Activated naive CD4-positive, alpha-beta T cell treated with Interleukin-2 at 50 U/mL for 16 hours (primary cell): ENCODE measurements around the gene USO1.
"Not testable (repeated sequence)": the region's sequence is repeated elsewhere in the genome, so short reads cannot be mapped to it uniquely, and the experiment has no call there.

Experiments
- DNase-seq: peaks from one replicate; pipeline ENCODE4 v3.0.0-alpha.2; 2020

USO1 gene

GRCh38 chr4:75724066-75724866, at the start of gene USO1:
Gene USO1, plus strand, starts transcription at chr4:75724577. Its CDS starts 243 bp downstream, at chr4:75724820.
- DNase-seq: peak; percentile 100

GRCh38 chr4:75675004-75675531, 49.3 kb upstream of the USO1 start:
- DNase-seq: no peak

DNA sequence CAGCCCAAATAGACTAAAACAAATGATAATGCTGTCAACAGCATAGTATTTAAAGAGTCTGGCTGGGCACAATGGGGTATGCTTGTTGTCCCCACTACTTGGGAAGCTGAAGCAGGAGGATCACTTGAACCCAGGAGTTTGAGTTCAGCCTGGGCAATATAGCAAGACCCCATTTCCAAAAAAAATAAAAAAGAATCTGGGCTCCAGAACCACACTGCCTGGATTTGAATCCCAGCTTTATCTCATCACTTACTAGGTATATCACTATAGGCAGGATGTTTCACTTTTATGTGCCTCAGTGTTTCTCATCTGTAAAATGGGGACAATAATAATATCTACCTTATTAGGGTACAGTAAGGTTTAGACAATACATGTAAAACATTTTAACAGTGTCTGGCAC, 45.9 kb upstream of the USO1 start:
- no peak for DNase-seq

GRCh38 chr4:75678965-75679364, 45.4 kb upstream of the USO1 start:
- DNase-seq: no peak

- no peak for DNase-seq
Measured at GRCh38 chr4:75679876-75680575, 44.4 kb upstream of the USO1 start.

GRCh38 chr4:75683482-75684155, 40.8 kb upstream of the USO1 start:
- no peak for DNase-seq

GRCh38 chr4:75685546-75686189, 38.7 kb upstream of the USO1 start:
- DNase-seq: no peak

- DNase-seq: peak; percentile 23
Measured at GRCh38 chr4:75686346-75686745, 38.0 kb upstream of the USO1 start.

DNA sequence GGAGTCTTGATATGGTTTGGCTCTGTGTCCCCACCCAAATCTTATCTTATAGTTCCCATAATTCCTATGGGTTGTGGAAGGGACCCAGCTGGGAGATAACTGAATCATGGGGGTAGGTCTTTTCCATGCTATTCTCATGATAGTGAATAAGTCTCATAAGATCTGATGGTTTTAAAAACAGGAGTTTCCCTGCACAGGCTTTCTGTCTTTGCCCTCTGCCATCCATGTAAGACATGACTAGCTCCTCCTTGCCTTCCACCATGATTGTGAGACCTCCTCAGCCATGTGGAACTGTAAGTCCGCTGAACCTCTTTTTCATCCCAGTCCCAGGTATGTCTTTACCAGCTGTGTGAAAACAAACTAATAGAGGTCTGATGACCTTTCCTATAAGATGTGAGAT, 37.3 kb upstream of the USO1 start:
- DNase-seq: not testable (repeated sequence)

DNA sequence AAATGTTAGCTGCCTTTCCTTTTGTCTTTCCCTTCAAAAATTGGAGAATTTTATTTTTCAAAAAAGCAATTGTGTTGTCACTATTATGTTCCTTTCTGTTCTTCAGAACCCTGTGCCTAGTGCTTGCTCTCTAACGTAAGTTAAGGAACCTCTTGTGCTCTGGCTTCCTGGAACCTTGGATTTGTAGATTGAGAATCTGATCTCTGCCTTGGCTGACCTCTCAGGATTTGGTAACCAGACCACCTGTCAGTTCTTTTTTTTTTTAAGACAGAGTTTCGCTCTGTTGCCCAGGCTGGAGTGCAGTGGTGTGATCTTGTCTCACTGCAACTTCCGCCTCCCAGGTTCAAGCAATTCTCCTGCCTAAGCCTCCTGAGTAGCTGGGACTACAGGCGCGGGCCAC, 32.3 kb upstream of the USO1 start:
- not testable (repeated sequence) for DNase-seq

DNA sequence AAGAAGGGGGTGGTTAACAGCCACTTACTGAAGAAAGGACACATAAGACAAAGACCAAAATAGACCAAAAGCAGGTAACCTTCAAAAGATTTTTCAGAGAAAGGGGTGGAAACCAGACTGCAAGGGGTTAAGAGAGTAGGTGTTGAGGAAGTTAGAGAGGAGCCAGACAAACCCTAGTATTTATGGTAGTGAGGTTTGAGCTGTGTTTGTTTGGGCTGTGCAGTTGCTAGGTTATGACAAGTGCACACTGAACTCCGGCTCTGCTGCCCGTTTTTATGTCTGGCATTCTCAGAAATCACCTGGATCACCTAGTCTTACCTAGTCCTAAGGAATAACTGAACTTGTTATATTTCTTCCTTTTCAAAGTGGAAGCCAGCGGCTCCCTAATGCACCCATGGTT, 28.3 kb upstream of the USO1 start:
- DNase-seq: no peak

DNA sequence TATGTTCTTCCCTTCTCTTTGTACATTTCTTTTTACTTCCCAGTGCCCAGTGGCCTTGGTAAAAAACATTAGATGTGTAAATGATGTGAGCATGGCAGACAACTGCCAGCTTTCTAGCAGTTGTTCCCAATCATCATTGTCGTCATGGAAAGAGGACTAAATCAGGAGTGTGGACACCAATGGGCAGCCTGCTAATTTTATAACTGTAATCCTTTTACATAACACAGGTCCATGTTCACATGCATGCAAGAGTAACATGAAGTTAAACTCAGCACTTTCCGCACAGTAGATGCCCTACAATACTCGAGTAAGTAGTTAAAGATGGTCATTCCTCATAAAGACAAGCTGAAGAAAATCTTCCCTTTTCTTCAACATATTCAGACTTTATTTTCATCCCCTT, 27.8 kb upstream of the USO1 start:
- DNase-seq: no peak

DNA sequence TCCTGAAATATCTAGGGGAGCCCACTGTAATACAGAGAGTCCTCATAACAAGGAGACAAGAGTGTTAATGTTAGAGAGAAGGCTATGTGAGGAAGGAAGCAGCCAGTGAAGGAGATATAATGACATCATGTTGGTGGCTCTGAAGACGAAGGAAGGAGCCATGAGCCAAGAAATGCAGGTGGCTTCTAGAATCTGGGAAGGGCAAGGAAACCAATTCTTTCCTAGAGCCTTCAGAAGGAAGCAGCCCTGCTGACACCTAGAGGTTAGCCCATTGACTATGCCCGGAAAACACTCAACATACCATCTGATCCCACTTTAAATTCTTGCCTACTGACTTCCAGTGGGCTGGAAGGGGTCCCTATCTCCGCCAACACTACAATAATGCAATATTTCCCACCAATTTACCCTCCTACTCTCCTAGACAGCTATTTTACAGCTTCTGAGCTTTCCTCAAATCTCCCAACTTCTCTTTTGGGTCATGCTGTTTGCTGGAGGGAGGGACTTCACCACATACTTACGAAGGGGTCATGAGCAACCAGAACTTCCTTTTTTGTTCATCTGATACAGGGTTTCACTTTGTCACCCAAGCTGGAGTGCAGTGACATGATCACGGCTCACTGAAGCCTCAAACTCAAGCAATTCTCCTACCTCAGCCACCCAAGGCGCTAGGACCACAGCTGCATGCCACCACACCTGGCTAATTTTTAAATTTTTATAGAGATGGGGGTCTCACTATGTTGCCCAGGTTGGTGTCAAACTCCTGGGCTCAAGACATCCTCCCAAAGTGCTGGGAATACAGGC, 26.0 kb upstream of the USO1 start:
- DNase-seq: no peak

DNA sequence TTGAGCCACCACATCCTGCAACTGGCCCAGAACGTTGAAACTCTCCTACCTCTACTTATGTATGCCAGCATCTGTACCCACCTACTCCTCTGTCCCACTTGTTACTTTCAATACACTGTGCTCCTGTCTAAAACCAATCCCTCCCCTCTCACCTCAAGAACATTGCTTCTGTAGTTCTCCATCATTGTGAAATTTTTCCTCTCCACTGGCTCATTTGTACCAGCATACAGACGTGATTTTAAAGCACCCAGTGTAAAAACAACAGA, 25.5 kb upstream of the USO1 start:
- no peak for DNase-seq

DNA sequence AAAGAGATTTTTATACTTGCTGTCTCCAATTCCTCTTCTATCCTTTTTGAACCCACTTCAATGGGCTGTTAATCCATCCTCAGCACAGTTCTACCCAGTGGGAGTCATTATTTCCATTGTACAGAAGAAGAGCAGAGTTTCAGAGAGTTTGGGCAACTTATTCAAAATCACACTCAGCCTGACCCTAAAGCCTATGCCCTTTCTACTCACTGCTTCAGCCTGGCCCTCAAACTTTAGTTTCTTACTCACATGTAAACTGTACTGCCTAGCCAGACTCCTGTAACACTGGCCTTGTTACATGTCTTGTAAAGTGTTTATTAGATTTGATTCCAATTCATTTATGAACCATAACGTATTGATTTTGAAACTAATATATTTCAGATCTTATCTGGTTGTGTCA, 25.1 kb upstream of the USO1 start:
- no peak for DNase-seq

DNA sequence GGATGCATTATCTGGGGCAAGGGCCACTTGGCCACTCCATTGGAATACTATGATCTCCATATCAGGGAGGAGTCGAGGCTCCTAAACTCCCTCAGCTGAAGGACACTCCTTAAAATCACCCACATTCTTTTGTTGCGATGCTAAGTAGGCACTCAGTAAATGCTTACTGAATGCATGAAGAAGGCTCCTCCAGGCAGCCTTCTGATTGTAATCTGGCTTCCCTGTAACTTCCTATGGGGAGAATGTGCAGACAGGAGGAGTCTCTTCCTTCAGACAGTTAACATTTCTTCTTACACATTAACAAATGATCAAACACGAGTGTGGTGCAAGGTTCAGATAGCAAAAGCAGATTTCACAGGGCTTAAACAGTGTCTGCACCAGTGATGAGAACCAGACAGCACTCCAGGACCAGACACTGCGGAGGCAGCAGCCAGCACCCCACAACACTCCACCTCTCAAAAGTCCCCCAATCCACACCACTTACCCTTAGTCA, 21.4 kb upstream of the USO1 start:
- DNase-seq: no peak

DNA sequence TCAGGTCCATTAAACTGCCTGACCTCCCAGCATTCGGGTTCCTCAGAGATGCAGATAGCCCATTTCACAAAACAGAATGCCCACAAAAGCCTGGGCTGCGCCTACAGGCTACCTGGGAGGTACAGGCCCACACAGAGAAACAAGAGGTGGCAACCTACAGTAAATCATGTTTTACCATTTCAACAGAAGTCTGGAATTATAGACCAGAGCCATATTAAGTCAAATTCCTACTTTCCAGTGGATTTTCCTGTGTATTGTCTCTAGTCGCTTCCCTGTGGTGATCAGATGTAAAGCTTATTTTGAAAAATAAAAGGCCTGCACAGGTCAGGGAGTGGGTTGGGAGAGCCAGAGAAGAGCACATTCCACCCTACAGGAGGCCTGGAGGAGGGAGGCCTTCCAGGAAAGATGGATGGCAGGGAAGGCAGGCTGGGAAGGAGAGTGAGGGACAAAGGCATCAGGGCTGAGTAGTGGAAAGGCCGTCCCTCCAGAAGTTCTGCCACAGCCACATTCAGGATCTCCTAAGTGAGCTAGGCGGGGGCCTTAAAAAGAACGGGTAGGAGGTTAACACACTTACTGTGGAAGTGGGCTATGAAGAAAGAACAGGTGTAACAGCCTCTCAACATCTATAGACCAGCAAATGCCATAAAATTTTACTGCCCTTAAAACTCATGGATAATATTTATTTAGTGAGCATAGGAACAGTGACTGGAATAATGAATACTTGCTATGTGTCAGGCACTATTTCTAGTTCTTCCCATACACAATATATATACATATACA, 19.0 kb upstream of the USO1 start:
- DNase-seq: no peak

- DNase-seq: peak; percentile 42
Measured at GRCh38 chr4:75708218-75708691, 16.1 kb upstream of the USO1 start.

DNA sequence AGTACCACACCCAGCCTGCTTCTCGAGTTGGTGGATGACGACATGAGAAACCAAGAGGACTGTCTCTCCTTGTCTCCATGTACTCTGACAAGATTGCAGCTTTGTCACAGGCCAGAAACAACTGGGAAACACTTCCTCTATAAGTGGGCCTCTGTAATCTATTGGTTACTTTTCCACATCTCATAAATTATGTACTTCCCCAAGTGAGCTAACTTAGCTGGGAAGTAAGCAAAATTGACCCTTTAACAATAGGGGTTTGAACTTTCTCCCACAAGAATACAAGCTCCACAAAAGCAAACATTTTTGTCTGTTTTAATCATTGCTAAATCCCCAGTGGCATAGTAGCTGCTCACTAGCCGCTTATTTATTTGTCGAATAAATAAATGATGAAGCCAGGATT, 14.1 kb upstream of the USO1 start:
- no peak for DNase-seq

GRCh38 chr4:75714011-75714410, 10.4 kb upstream of the USO1 start:
- DNase-seq: no peak

GRCh38 chr4:75714704-75715103, 9.7 kb upstream of the USO1 start:
- DNase-seq: no peak
